HepG2 (cell line): Measurements from ENCODE around the gene CNNM3. TPM values are rescaled to one million over a fixed set of nuclear protein-coding genes. Genes with fewer than 3 reads are reported as not detected.

ENCODE experiments used
- BATF2 ChIP-seq: sonication (generic); formaldehyde crosslinking; IDR thresholded peaks from 2 replicates; pipeline ENCODE4 v1.8.0; 2022; ENCODE audit warnings: mild to moderate bottlenecking, missing genetic modification reagents, moderate library complexity
- BRCA1 ChIP-seq: sonication (generic); formaldehyde crosslinking; IDR thresholded peaks from 2 replicates; pipeline ENCODE4 v1.4.0; 2020; ENCODE audit warnings: missing genetic modification reagents
- HMGA1 ChIP-seq: sonication (generic); formaldehyde crosslinking; conservative IDR thresholded peaks from 2 replicates; pipeline ENCODE4 v1.4.0; 2020; ENCODE audit warnings: missing genetic modification reagents
- HNF4G ChIP-seq, 2 experiments: sonication (generic) in 1 of 2; formaldehyde crosslinking in 1 of 2; IDR thresholded peaks; 2 replicates each; pipeline versions ENCODE4 v1.4.0 to v1.6.1; 2011 to 2020; ENCODE audit warnings: borderline replicate concordance in 2 of 2, low read depth in 2 of 2, mild to moderate bottlenecking in 2 of 2, low read length in 1 of 2, missing genetic modification reagents in 1 of 2, moderate library complexity in 1 of 2
- HNRNPUL1 ChIP-seq: fragments of 200-400 bp; formaldehyde crosslinking; IDR thresholded peaks from 2 replicates; pipeline ENCODE4 v1.6.1; 2017; ENCODE audit warnings: low read depth, mild to moderate bottlenecking, low read length, moderate library complexity
- MED8 ChIP-seq: sonication (generic); formaldehyde crosslinking; IDR thresholded peaks from 2 replicates; pipeline ENCODE4 v1.8.1; 2023; ENCODE audit warnings: mild to moderate bottlenecking, missing genetic modification reagents; ENCODE audit not compliant: insufficient replicate concordance
- RFXANK ChIP-seq: IDR thresholded peaks from 2 replicates; pipeline ENCODE4 v1.6.1; 2016
- RORA ChIP-seq: sonication (generic); formaldehyde crosslinking; IDR thresholded peaks from 2 replicates; pipeline ENCODE4 v1.5.0; 2020; ENCODE audit warnings: mild to moderate bottlenecking, missing genetic modification reagents, moderate library complexity
- SMARCE1 ChIP-seq: fragments of 450-650 bp; IDR thresholded peaks from 2 replicates; pipeline ENCODE4 v1.6.1; 2017; ENCODE audit warnings: borderline replicate concordance
- STAG1 ChIP-seq: sonication (generic); formaldehyde crosslinking; IDR thresholded peaks from 2 replicates; pipeline ENCODE4 v1.4.0; 2020; ENCODE audit warnings: missing genetic modification reagents
- ZBTB3 ChIP-seq: sonication (generic); formaldehyde crosslinking; IDR thresholded peaks from 2 replicates; pipeline ENCODE4 v1.4.0; 2020; ENCODE audit warnings: low read depth, mild to moderate bottlenecking, moderate library complexity, missing genetic modification reagents, borderline replicate concordance
- ZBTB8A ChIP-seq: sonication (generic); formaldehyde crosslinking; IDR thresholded peaks from 2 replicates; pipeline ENCODE4 v1.4.0; 2020; ENCODE audit warnings: mild to moderate bottlenecking, low read depth, missing genetic modification reagents, borderline replicate concordance
- ZNF276 ChIP-seq: sonication (generic); formaldehyde crosslinking; IDR thresholded peaks from 2 replicates; pipeline ENCODE4 v1.4.0; 2020; ENCODE audit warnings: mild to moderate bottlenecking, low read depth, missing genetic modification reagents
- ZNF318 ChIP-seq: sonication (generic); formaldehyde crosslinking; IDR thresholded peaks from 2 replicates; pipeline ENCODE4 v1.4.0; 2020; ENCODE audit warnings: mild to moderate bottlenecking, missing genetic modification reagents
- ZNF660 ChIP-seq: sonication (generic); formaldehyde crosslinking; IDR thresholded peaks from 2 replicates; pipeline ENCODE4 v1.5.1; 2020; ENCODE audit warnings: mild to moderate bottlenecking, low read depth, missing genetic modification reagents, borderline replicate concordance
- ZSCAN30 ChIP-seq: sonication (generic); formaldehyde crosslinking; IDR thresholded peaks from 2 replicates; pipeline ENCODE4 v1.5.0; 2020; ENCODE audit warnings: mild to moderate bottlenecking, missing genetic modification reagents
- polyA plus RNA-seq, 8 experiments: library from polyadenylated mRNA; depleted of rRNA in 3 of 8; stranded (reverse) in 7 of 8; unstranded in 1 of 8; fragments of >200 nt; fragmentation: Illumina TruSeq in 4 of 8; extraction: Trizol in 4 of 8; gene quantifications; 2 replicates each; pipeline versions ENCODE4 v1.2.1 to v1.2.3, GENCODE V29; 2011 to 2016; ENCODE audit warnings: low read depth in 4 of 8, missing spikeins in 1 of 8, mixed read lengths in 1 of 8; ENCODE audit not compliant: insufficient read depth in 1 of 8
- total RNA-seq, 5 experiments: library from RNA; depleted of rRNA; stranded (reverse); fragments of >200 nt; fragmentation: Illumina TruSeq; extraction: Trizol; gene quantifications; 2 replicates each; pipeline ENCODE4 v1.2.3, GENCODE V29; 2016; ENCODE audit warnings: low read depth in 1 of 5
- TF ChIP-seq, protein P1 (sequence below): sonication (generic); formaldehyde crosslinking; IDR thresholded peaks from 2 replicates; pipeline ENCODE4 v1.8.0; 2022; ENCODE audit warnings: missing genetic modification reagents, low read depth, mild to moderate bottlenecking, borderline replicate concordance

CNNM3 gene
- total and polyA plus RNA-seq, 2 of the 13 experiments (the other 11 are each of a cell fraction or from before 2014, with no cell fraction given), result 21.2 to 27.9 TPM

- TF ChIP-seq BATF2 (CRISPR knock-in tag), result no peak
- TF ChIP-seq ZBTB3 (CRISPR knock-in tag), result no peak
- TF ChIP-seq HNRNPUL1, result no peak
- peak; percentile 97 for TF ChIP-seq ZSCAN30 (CRISPR knock-in tag)
- TF ChIP-seq ZNF660 (CRISPR knock-in tag), result no peak
- TF ChIP-seq, protein P1, sequence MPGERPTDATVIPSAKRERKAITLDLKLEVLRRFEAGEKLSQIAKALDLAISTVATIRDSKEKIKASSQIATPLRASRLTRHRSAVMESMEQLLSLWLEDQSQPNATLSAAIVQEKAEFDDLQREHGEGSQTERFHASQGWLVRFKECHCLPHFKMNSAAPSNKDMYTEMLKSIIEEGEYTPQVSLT (CRISPR knock-in tag), result no peak
- peak; percentile 89 for TF ChIP-seq BRCA1 (CRISPR knock-in tag)
- peak; percentile 80; the same call in 1 of the 2 replicates for TF ChIP-seq ZNF318 (CRISPR knock-in tag)
- peak; percentile 95 for TF ChIP-seq ZNF276
- no peak for TF ChIP-seq ZBTB8A (CRISPR knock-in tag)
- TF ChIP-seq HNF4G (IDR thresholded peaks at IDR 0.05; ENCODE audit: borderline replicate concordance, low read depth, low read length), result peak; percentile 100
- peak; percentile 100 for TF ChIP-seq HNF4G (CRISPR knock-in tag; IDR thresholded peaks at IDR 0.05; ENCODE audit: borderline replicate concordance, low read depth)
- no peak for TF ChIP-seq HMGA1 (CRISPR knock-in tag)
- no peak for TF ChIP-seq SMARCE1
- TF ChIP-seq RORA, result no peak
- peak; percentile 39 for TF ChIP-seq STAG1 (CRISPR knock-in tag)
- no peak for TF ChIP-seq RFXANK (CRISPR knock-in tag)
- TF ChIP-seq MED8 (CRISPR knock-in tag), result no peak
Measured at GRCh38 chr2:96819128-96819875, 3.2 kb downstream of the CNNM3 start (continued).
